HepG2 (cell line): ENCODE data around the gene TRPC3. TPM values are rescaled to one million over a fixed set of nuclear protein-coding genes. Genes with fewer than 3 reads are reported as not detected.

ENCODE experiments used
- ATAC-seq: fragments of 200-7000 bp; cut with Tn5 transposase; 3 replicates; pipeline ENCODE4 v1.9.1; 2020; ENCODE audit warnings: mild to moderate bottlenecking, moderate library complexity
- BruUV-seq: library from RNA; stranded (reverse); fragments of 400-500 nt; replicated peaks from 2 replicates; lab custom pipeline; 2021; lab: Mats Ljungman, UMichigan
- CTCF ChIA-PET: fragments of 300-600 bp; formaldehyde crosslinking; extraction: SDS; loops from one replicate; lab custom pipeline; 2021; ENCODE audit warnings: low total read pairs, inconsistent platforms, low intra/inter-chr PET ratio; lab: Yijun Ruan, JAX
- POLR2A ChIA-PET: fragments of 350-600 bp; sonication (Branson Sonifier 250); formaldehyde crosslinking; loops from one replicate; lab custom pipeline; 2020; ENCODE audit warnings: antibody characterized with exemption, inconsistent platforms; lab: Yijun Ruan, JAX
- DNase-seq: peaks from one replicate; pipeline ENCODE4 v3.0.0-alpha.2; 2015; ENCODE audit warnings: low spot score
- FAIRE-seq: peaks from 3 replicates; lab custom pipeline; 2011; peaks lifted over from hg19 to GRCh38; lab: Jason Lieb, UNC
- H2AFZ ChIP-seq: one replicate; pipeline ENCODE4 v1.6.1; 2011; ENCODE audit warnings: low read length, inconsistent platforms
- H3K27ac ChIP-seq: fragments of 300-600 bp; 3 replicates; pipeline ENCODE4 v1.8.0; 2011; ENCODE audit warnings: mixed run types, mild to moderate bottlenecking, mixed read lengths, low read length, inconsistent platforms; ENCODE audit not compliant: insufficient read depth; ENCODE audit errors: extremely low read length
- H3K27me3 ChIP-seq, 2 experiments: fragments of 200-600 bp in 1 of 2; 2 replicates in 1 of 2; 3 replicates in 1 of 2; pipeline versions ENCODE4 v1.6.0 to v1.8.0; 2011; ENCODE audit warnings: low read length in 2 of 2, mild to moderate bottlenecking in 2 of 2, moderate library complexity in 2 of 2, inconsistent platforms in 1 of 2; ENCODE audit not compliant: insufficient read depth in 2 of 2, control insufficient read depth in 1 of 2
- H3K36me3 ChIP-seq, 2 experiments: fragments of 200-600 bp in 1 of 2; replicated peaks in 1 of 2; 2 replicates in 1 of 2; 3 replicates in 1 of 2; pipeline versions ENCODE4 v1.5.1 to v1.8.0; 2011; ENCODE audit warnings: low read length in 2 of 2, inconsistent platforms in 1 of 2; ENCODE audit not compliant: insufficient read depth in 2 of 2, control insufficient read depth in 1 of 2
- H3K4me1 ChIP-seq: 2 replicates; pipeline ENCODE4 v1.5.1; 2012; ENCODE audit warnings: low read length, inconsistent platforms; ENCODE audit not compliant: insufficient read depth
- H3K4me2 ChIP-seq: 2 replicates; pipeline ENCODE4 v1.6.0; 2011; ENCODE audit warnings: low read depth, low read length, inconsistent platforms
- H3K4me3 ChIP-seq, 3 experiments: fragments of 200-600 bp in 1 of 3; sonication (generic), shearing (Covaris generic) in 1 of 3; replicated peaks in 1 of 3; 2 replicates each; pipeline ENCODE4 v1.5.1; 2011 to 2016; ENCODE audit warnings: low read length in 3 of 3, inconsistent platforms in 2 of 3, low read depth in 2 of 3, mild to moderate bottlenecking in 2 of 3, control low read depth in 1 of 3, mixed read lengths in 1 of 3; ENCODE audit not compliant: insufficient read depth in 1 of 3
- H3K79me2 ChIP-seq: one replicate; pipeline ENCODE4 v1.6.1; 2011; ENCODE audit warnings: low read length, inconsistent platforms; ENCODE audit not compliant: insufficient read depth
- H3K9ac ChIP-seq: 2 replicates; pipeline ENCODE4 v1.6.0; 2011; ENCODE audit warnings: mild to moderate bottlenecking, low read depth, low read length, inconsistent platforms; ENCODE audit not compliant: insufficient read depth
- H3K9me3 ChIP-seq: 2 replicates; pipeline ENCODE4 v1.5.1; 2012; ENCODE audit warnings: mild to moderate bottlenecking, low read length
- H4K20me1 ChIP-seq: 2 replicates; pipeline ENCODE4 v1.6.0; 2011; ENCODE audit warnings: inconsistent platforms, mild to moderate bottlenecking, low read length, moderate library complexity; ENCODE audit not compliant: insufficient read depth
- AKAP8 ChIP-seq: sonication (generic); formaldehyde crosslinking; IDR thresholded peaks from 2 replicates; pipeline ENCODE4 v1.5.1; 2020; ENCODE audit warnings: mild to moderate bottlenecking, missing genetic modification reagents
- CHD4 ChIP-seq: fragments of 200-600 bp; sonication (generic); IDR thresholded peaks from 2 replicates; pipeline ENCODE4 v1.7.0; 2017; ENCODE audit warnings: mild to moderate bottlenecking, low read length, borderline replicate concordance
- CREM ChIP-seq, 2 experiments: sonication (generic) in 1 of 2; formaldehyde crosslinking in 1 of 2; IDR thresholded peaks; 2 replicates each; pipeline versions ENCODE4 v1.4.0 to v1.6.1; 2016 to 2020; ENCODE audit warnings: antibody characterized with exemption in 1 of 2, mild to moderate bottlenecking in 1 of 2, missing genetic modification reagents in 1 of 2
- DPF2 ChIP-seq: sonication (generic); formaldehyde crosslinking; IDR thresholded peaks from 2 replicates; pipeline ENCODE4 v1.4.0; 2020; ENCODE audit warnings: mild to moderate bottlenecking, low read depth, missing genetic modification reagents, borderline replicate concordance
- SRSF9 ChIP-seq: fragments of 200-400 bp; formaldehyde crosslinking; IDR thresholded peaks from 2 replicates; pipeline ENCODE4 v1.6.1; 2018; ENCODE audit warnings: borderline replicate concordance, mild to moderate bottlenecking, low read depth, low read length; ENCODE audit not compliant: insufficient read depth, poor library complexity, severe bottlenecking
- ZNF317 ChIP-seq: sonication (generic); formaldehyde crosslinking; IDR thresholded peaks from 2 replicates; pipeline ENCODE4 v1.5.0; 2020; ENCODE audit warnings: mild to moderate bottlenecking, missing genetic modification reagents
- ZNF354B ChIP-seq: sonication (generic); formaldehyde crosslinking; IDR thresholded peaks from 2 replicates; pipeline ENCODE4 v1.8.0; 2022; ENCODE audit warnings: mild to moderate bottlenecking, missing genetic modification reagents
- ZNF530 ChIP-seq: sonication (generic); formaldehyde crosslinking; IDR thresholded peaks from 2 replicates; pipeline ENCODE4 v1.5.0; 2020; ENCODE audit warnings: low read depth, mild to moderate bottlenecking, missing genetic modification reagents
- ZNF562 ChIP-seq: sonication (generic); formaldehyde crosslinking; IDR thresholded peaks from 2 replicates; pipeline ENCODE4 v1.8.0; 2022; ENCODE audit warnings: missing genetic modification reagents, borderline replicate concordance
- ZNF841 ChIP-seq: sonication (generic); formaldehyde crosslinking; IDR thresholded peaks from 2 replicates; pipeline ENCODE4 v1.8.1; 2023; ENCODE audit warnings: missing genetic modification reagents, borderline replicate concordance
- WGBS: methylation state at CpG from one replicate; pipeline ENCODE4 v1.1.6; 2017; ENCODE audit warnings: low lambda C conversion rate; 5-methylcytosine and 5-hydroxymethylcytosine counted together
- in situ Hi-C: cut with HindIII; loops from 2 replicates; pipeline ENCODE4 v1.10.0; 2017; ENCODE audit warnings: low pct_unique_long_range_greater_than_20kb; ENCODE audit not compliant: extremely low pct_ligation_motif_present
- intact Hi-C: fragments of 100-400 bp; cut with micrococcal nuclease; formaldehyde crosslinking; loops from one replicate; pipeline ENCODE4 v1.10.0; 2022; ENCODE audit not compliant: unreplicated experiment
- polyA plus RNA-seq, 8 experiments: library from polyadenylated mRNA; depleted of rRNA in 3 of 8; stranded (reverse) in 7 of 8; unstranded in 1 of 8; fragments of >200 nt; fragmentation: Illumina TruSeq in 4 of 8; extraction: Trizol in 4 of 8; gene quantifications; 2 replicates each; pipeline versions ENCODE4 v1.2.1 to v1.2.3, GENCODE V29; 2011 to 2016; ENCODE audit warnings: low read depth in 4 of 8, missing spikeins in 1 of 8, mixed read lengths in 1 of 8; ENCODE audit not compliant: insufficient read depth in 1 of 8
- total RNA-seq, 5 experiments: library from RNA; depleted of rRNA; stranded (reverse); fragments of >200 nt; fragmentation: Illumina TruSeq; extraction: Trizol; gene quantifications; 2 replicates each; pipeline ENCODE4 v1.2.3, GENCODE V29; 2016; ENCODE audit warnings: low read depth in 1 of 5
- TF ChIP-seq, protein P1 (sequence below): sonication (generic); formaldehyde crosslinking; IDR thresholded peaks from 2 replicates; pipeline ENCODE4 v1.8.1; 2023; ENCODE audit warnings: missing genetic modification reagents, inconsistent platforms, borderline replicate concordance
- TF ChIP-seq, protein P2 (sequence below): sonication (generic); formaldehyde crosslinking; IDR thresholded peaks from 2 replicates; pipeline ENCODE4 v1.4.0; 2020; ENCODE audit warnings: low read depth, mild to moderate bottlenecking, missing genetic modification reagents
- TF ChIP-seq, protein P3 (sequence below): sonication (generic); formaldehyde crosslinking; IDR thresholded peaks from 2 replicates; pipeline ENCODE4 v1.5.1; 2020; ENCODE audit warnings: missing genetic modification reagents, mild to moderate bottlenecking, borderline replicate concordance
- TF ChIP-seq, protein P4 (sequence below): sonication (generic); formaldehyde crosslinking; IDR thresholded peaks from 2 replicates; pipeline ENCODE4 v1.5.0; 2020; ENCODE audit warnings: missing genetic modification reagents
- TF ChIP-seq, protein P5 (sequence below): sonication (generic); formaldehyde crosslinking; IDR thresholded peaks from 2 replicates; pipeline ENCODE4 v1.5.1; 2020; ENCODE audit warnings: missing genetic modification reagents, mild to moderate bottlenecking, borderline replicate concordance

TRPC3 gene
- total and polyA plus RNA-seq, 2 of the 13 experiments (the other 11 are each of a cell fraction or from before 2014, with no cell fraction given), result not detected

DNA sequence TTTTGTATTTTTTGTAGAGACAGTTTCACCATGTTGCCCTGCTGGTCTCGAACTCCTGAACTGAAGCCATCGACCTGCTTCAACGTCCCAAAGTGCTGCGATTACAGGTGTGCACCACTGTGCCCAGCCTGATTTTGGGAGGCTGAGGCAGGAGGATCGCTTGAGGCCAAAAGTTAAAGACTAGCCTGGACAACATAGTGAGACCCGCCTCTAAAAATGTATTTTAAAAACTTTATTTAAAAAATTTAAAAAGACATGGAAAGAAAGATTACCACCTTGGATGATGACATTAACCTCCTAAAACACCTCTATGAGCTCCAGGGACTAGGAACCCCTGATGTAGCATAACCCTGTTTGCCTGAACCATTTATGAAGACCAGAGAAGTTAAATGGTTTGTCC is 75.8 kb downstream of the TRPC3 start:
- CTCF ChIA-PET, result no interaction called here
- Histone ChIP-seq H3K9me3 (no peaks in the 10 kb centered on the region), H3K9ac (no peak overlapping the region), H3K4me3 (no peak overlapping the region), H3K36me3 (no peaks in the 10 kb centered on the region), H2AFZ (no peak overlapping the region)
- intact Hi-C loops, result no loop called here
- no peak for TF ChIP-seq CHD4
- TF ChIP-seq, protein P1, sequence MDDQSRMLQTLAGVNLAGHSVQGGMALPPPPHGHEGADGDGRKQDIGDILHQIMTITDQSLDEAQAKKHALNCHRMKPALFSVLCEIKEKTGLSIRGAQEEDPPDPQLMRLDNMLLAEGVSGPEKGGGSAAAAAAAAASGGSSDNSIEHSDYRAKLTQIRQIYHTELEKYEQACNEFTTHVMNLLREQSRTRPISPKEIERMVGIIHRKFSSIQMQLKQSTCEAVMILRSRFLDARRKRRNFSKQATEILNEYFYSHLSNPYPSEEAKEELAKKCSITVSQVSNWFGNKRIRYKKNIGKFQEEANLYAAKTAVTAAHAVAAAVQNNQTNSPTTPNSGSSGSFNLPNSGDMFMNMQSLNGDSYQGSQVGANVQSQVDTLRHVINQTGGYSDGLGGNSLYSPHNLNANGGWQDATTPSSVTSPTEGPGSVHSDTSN (CRISPR knock-in tag), result no peak
- TF ChIP-seq, protein P2, sequence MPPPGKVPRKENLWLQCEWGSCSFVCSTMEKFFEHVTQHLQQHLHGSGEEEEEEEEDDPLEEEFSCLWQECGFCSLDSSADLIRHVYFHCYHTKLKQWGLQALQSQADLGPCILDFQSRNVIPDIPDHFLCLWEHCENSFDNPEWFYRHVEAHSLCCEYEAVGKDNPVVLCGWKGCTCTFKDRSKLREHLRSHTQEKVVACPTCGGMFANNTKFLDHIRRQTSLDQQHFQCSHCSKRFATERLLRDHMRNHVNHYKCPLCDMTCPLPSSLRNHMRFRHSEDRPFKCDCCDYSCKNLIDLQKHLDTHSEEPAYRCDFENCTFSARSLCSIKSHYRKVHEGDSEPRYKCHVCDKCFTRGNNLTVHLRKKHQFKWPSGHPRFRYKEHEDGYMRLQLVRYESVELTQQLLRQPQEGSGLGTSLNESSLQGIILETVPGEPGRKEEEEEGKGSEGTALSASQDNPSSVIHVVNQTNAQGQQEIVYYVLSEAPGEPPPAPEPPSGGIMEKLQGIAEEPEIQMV (CRISPR knock-in tag), result no peak
- TF ChIP-seq, protein P3, sequence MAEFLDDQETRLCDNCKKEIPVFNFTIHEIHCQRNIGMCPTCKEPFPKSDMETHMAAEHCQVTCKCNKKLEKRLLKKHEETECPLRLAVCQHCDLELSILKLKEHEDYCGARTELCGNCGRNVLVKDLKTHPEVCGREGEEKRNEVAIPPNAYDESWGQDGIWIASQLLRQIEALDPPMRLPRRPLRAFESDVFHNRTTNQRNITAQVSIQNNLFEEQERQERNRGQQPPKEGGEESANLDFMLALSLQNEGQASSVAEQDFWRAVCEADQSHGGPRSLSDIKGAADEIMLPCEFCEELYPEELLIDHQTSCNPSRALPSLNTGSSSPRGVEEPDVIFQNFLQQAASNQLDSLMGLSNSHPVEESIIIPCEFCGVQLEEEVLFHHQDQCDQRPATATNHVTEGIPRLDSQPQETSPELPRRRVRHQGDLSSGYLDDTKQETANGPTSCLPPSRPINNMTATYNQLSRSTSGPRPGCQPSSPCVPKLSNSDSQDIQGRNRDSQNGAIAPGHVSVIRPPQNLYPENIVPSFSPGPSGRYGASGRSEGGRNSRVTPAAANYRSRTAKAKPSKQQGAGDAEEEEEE, result no peak
- TF ChIP-seq, protein P4, sequence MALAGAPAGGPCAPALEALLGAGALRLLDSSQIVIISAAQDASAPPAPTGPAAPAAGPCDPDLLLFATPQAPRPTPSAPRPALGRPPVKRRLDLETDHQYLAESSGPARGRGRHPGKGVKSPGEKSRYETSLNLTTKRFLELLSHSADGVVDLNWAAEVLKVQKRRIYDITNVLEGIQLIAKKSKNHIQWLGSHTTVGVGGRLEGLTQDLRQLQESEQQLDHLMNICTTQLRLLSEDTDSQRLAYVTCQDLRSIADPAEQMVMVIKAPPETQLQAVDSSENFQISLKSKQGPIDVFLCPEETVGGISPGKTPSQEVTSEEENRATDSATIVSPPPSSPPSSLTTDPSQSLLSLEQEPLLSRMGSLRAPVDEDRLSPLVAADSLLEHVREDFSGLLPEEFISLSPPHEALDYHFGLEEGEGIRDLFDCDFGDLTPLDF (CRISPR knock-in tag), result no peak
- TF ChIP-seq ZNF562, result no peak
- TF ChIP-seq ZNF317 (CRISPR knock-in tag), result no peak
- TF ChIP-seq, protein P5, sequence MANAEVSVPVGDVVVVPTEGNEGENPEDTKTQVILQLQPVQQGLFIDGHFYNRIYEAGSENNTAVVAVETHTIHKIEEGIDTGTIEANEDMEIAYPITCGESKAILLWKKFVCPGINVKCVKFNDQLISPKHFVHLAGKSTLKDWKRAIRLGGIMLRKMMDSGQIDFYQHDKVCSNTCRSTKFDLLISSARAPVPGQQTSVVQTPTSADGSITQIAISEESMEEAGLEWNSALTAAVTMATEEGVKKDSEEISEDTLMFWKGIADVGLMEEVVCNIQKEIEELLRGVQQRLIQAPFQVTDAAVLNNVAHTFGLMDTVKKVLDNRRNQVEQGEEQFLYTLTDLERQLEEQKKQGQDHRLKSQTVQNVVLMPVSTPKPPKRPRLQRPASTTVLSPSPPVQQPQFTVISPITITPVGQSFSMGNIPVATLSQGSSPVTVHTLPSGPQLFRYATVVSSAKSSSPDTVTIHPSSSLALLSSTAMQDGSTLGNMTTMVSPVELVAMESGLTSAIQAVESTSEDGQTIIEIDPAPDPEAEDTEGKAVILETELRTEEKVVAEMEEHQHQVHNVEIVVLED (CRISPR knock-in tag), result no peak
- no peak for TF ChIP-seq DPF2 (CRISPR knock-in tag)
- TF ChIP-seq ZNF841 (CRISPR knock-in tag), result no peak
- TF ChIP-seq CREM (IDR thresholded peaks at IDR 0.05), result no peak
- TF ChIP-seq CREM (CRISPR knock-in tag; IDR thresholded peaks at IDR 0.05), result no peak
- TF ChIP-seq ZNF530 (CRISPR knock-in tag), result no peak
- no peak for TF ChIP-seq SRSF9
- no peak for TF ChIP-seq AKAP8 (CRISPR knock-in tag)
- TF ChIP-seq ZNF354B (CRISPR knock-in tag), result no peak
- TF ChIP-seq, all 625 proteins: peak for 0
- 0 out of 5 replicates have a peak, but pooled peaks cover 0 to 3% of the 10 kb centered on the region in 2 experiments for H3K27me3 ChIP-seq
- H3K27ac ChIP-seq, result no peak overlapping the region
- BruUV-seq, result no TSS peak
- H3K4me1 ChIP-seq, result peaks cover 1% of the 10 kb centered on the region; the same call in 1 of the 2 replicates
- POLR2A ChIA-PET, result no interaction called here
- in situ Hi-C loops, result no loop called here
- H3K4me2 ChIP-seq, result no peak overlapping the region
- ATAC-seq (no peak), DNase-seq (no peak), FAIRE-seq (no peak)
- no peaks in the 10 kb centered on the region for H4K20me1 ChIP-seq
- H3K79me2 ChIP-seq, result no peaks in the 10 kb centered on the region
- under 1% methylated on average over 6 of the region's 6 CpGs for WGBS
